MCF 10A (cell line): Measurements from ENCODE around the gene ZFYVE16. TPM values are rescaled to one million over a fixed set of nuclear protein-coding genes. Genes with fewer than 3 reads are reported as not detected.

Experiments used
- BruUV-seq: library from RNA; stranded (reverse); fragments of 400-500 nt; replicated peaks from 2 replicates; lab custom pipeline; 2021; lab: Mats Ljungman, UMichigan
- CTCF ChIA-PET: fragments of 300-600 bp; sonication (Branson Sonifier 250); formaldehyde crosslinking; extraction: SDS; loops from one replicate; lab custom pipeline; 2021; ENCODE audit warnings: antibody characterized with exemption, inconsistent platforms; lab: Yijun Ruan, JAX
- POLR2A ChIA-PET: fragments of 300-600, 350-650 bp; sonication (Branson Sonifier 250); formaldehyde crosslinking; extraction: SDS; loops from one replicate; lab custom pipeline; 2020; ENCODE audit warnings: antibody characterized with exemption, inconsistent platforms; lab: Yijun Ruan, JAX
- DNase-seq: peaks from one replicate; pipeline ENCODE4 v3.0.0-alpha.2; 2018; ENCODE audit not compliant: unreplicated experiment
- H3K27ac Mint-ChIP-seq: one replicate; pipeline ENCODE4 v1.8.0; 2022; ENCODE audit warnings: mild to moderate bottlenecking, low read depth, mixed read lengths; ENCODE audit not compliant: unreplicated experiment
- H3K27me3 Mint-ChIP-seq: one replicate; pipeline ENCODE4 v1.8.0; 2022; ENCODE audit warnings: mixed read lengths; ENCODE audit not compliant: insufficient read depth, unreplicated experiment
- H3K36me3 Mint-ChIP-seq: one replicate; pipeline ENCODE4 v1.8.0; 2022; ENCODE audit warnings: mild to moderate bottlenecking, moderate library complexity, mixed read lengths; ENCODE audit not compliant: insufficient read depth, unreplicated experiment
- H3K4me1 Mint-ChIP-seq: one replicate; pipeline ENCODE4 v1.8.0; 2022; ENCODE audit warnings: mixed read lengths; ENCODE audit not compliant: insufficient read depth, unreplicated experiment
- H3K4me3 Mint-ChIP-seq: one replicate; pipeline ENCODE4 v1.8.0; 2022; ENCODE audit warnings: mild to moderate bottlenecking, moderate library complexity, mixed read lengths; ENCODE audit not compliant: unreplicated experiment
- H3K9me3 Mint-ChIP-seq: one replicate; pipeline ENCODE4 v1.8.0; 2022; ENCODE audit warnings: mixed read lengths; ENCODE audit not compliant: unreplicated experiment
- intact Hi-C: fragments of 100-400 bp; cut with micrococcal nuclease; formaldehyde crosslinking; loops from 2 replicates; pipeline ENCODE4 v1.14.1; 2022
- total RNA-seq: library from RNA; stranded (reverse); gene quantifications from 2 replicates; pipeline ENCODE4 v1.2.3, GENCODE V29; 2022
- TF ChIP-seq, protein P1 (sequence below): fragments of 200-600 bp; IDR thresholded peaks from one replicate; pipeline ENCODE4 v1.8.0; 2022; ENCODE audit warnings: antibody characterized with exemption, mild to moderate bottlenecking; ENCODE audit not compliant: unreplicated experiment

Gene ZFYVE16
- total RNA-seq, 1 experiment from 2014 or later: 34.8 TPM

DNA sequence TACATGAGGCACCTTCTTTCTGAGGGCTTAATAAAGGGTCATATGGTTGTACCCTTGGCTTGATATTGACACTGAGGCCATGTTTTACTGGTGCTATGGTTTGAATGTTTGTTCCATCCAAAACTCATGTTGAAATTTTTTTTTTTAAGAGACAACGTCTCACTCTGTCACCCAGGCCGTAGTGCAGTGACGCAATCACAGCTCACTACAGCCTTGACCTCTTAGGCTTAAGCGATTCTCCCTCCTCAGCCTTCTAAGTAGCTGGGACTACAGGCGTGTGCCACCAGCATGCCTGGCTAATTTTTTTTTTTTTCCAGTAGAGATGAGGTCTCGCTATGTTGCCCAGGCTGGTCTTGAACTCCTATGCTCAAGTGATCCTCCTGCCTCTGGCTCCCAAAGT, 101.0 kb downstream of the ZFYVE16 start:
- DNase-seq: no peak
- ChIA-PET POLR2A (no interaction called here), CTCF (interaction anchor here (0.5 kb wide), 1 partner anchor 361 kb away, joined by 3 read pairs; no protein-coding TSS in a partner anchor)
- no peaks in the 10 kb centered on the region for H3K27me3 Mint-ChIP-seq
- H3K4me1 Mint-ChIP-seq: no peaks in the 10 kb centered on the region
- no peak overlapping the region for H3K27ac Mint-ChIP-seq
- intact Hi-C loops: no loop called here
- TF ChIP-seq, protein P1, sequence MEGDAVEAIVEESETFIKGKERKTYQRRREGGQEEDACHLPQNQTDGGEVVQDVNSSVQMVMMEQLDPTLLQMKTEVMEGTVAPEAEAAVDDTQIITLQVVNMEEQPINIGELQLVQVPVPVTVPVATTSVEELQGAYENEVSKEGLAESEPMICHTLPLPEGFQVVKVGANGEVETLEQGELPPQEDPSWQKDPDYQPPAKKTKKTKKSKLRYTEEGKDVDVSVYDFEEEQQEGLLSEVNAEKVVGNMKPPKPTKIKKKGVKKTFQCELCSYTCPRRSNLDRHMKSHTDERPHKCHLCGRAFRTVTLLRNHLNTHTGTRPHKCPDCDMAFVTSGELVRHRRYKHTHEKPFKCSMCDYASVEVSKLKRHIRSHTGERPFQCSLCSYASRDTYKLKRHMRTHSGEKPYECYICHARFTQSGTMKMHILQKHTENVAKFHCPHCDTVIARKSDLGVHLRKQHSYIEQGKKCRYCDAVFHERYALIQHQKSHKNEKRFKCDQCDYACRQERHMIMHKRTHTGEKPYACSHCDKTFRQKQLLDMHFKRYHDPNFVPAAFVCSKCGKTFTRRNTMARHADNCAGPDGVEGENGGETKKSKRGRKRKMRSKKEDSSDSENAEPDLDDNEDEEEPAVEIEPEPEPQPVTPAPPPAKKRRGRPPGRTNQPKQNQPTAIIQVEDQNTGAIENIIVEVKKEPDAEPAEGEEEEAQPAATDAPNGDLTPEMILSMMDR: no peak
- no TSS peak for BruUV-seq
- H3K4me3 Mint-ChIP-seq: no peak overlapping the region
- H3K9me3 Mint-ChIP-seq: no peaks in the 10 kb centered on the region
- no peaks in the 10 kb centered on the region for H3K36me3 Mint-ChIP-seq

DNA sequence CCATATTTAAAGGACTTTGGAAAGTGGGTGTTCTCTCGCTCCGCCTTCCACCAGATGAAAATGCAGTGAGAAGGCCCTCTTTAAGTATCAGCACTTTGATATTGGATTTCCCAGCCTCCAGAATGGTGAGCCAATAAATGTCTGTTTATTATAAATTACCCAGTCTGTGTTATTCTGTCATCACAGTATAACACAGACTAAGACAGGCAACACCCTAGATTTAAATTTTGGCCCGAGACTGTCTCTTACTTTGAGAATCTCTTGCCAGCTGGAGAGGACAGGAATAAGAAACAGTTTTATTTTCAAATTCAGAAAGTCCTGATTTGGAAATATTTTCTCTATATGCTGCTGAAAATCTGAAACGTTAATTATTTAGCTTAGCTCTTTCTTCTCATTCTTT, 101.5 kb downstream of the ZFYVE16 start:
- no TSS peak for BruUV-seq
- no peaks in the 10 kb centered on the region for H3K27me3 Mint-ChIP-seq

DNA sequence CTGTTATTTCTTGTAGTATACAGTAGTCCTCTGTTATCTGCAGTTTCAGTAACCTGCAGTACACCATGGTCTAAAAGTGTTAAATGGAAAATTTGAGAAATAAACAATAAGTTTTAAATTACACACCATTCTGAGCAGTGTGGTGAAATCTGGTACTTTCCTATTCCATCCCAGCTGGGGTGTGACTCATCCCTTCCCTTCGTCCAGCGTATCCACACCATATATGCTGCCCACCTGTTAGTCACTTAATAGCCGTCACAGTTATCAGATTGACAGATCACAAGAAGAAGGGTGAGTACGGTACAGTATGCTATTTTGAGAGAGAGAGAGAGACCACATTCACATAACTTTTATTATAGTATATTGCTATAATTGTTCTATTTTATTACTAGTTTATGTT, 109.0 kb downstream of the ZFYVE16 start:
- H3K4me1 Mint-ChIP-seq: peaks cover 7% of the 10 kb centered on the region
- no peaks in the 10 kb centered on the region for H3K27me3 Mint-ChIP-seq
- peak overlapping the region; percentile 65 for H3K27ac Mint-ChIP-seq
- ChIA-PET POLR2A (interaction anchor here (0.6 to 0.7 kb wide), 2 partner anchors 10 to 14 kb away, joined by 3 read pairs; no protein-coding TSS in a partner anchor), CTCF (no interaction called here)
- TF ChIP-seq, protein P1: no peak
- intact Hi-C loops: no loop called here
- peak; percentile 91 for DNase-seq
- H3K9me3 Mint-ChIP-seq: no peaks in the 10 kb centered on the region
- H3K4me3 Mint-ChIP-seq: no peak overlapping the region
- no TSS peak for BruUV-seq
- H3K36me3 Mint-ChIP-seq: peaks cover 2% of the 10 kb centered on the region

More for the DNA sequence above, 101.5 kb downstream of the ZFYVE16 start:
- ChIA-PET CTCF (interaction anchor here (0.5 kb wide), 1 partner anchor 361 kb away, joined by 3 read pairs; no protein-coding TSS in a partner anchor), POLR2A (no interaction called here)
- Mint-ChIP-seq H3K36me3 (no peaks in the 10 kb centered on the region), H3K27ac (no peak overlapping the region), H3K4me3 (no peak overlapping the region), H3K9me3 (no peaks in the 10 kb centered on the region), H3K4me1 (no peaks in the 10 kb centered on the region)
- intact Hi-C loops: no loop called here
- TF ChIP-seq, protein P1: no peak
- DNase-seq: no peak

Other genes starting within 250 kb of the ZFYVE16 start
- gene SERINC5, start 152.0 kb upstream of the ZFYVE16 start, total RNA-seq: 17.1 and 17.2 TPM in 2 replicates
- not detected in 2 replicates for gene SPZ1, start 88.1 kb upstream of the ZFYVE16 start, total RNA-seq
- gene FAM151B, start 80.0 kb downstream of the ZFYVE16 start, total RNA-seq: 1.8 TPM in 2 replicates
- gene ANKRD34B, start 162.2 kb downstream of the ZFYVE16 start, total RNA-seq: not detected in 2 replicates
- 17.5 and 21.9 TPM in 2 replicates for gene MSH3, start 246.6 kb downstream of the ZFYVE16 start, total RNA-seq
- 6.3 and 13.0 TPM in 2 replicates for gene DHFR, start 246.9 kb downstream of the ZFYVE16 start, total RNA-seq